ENCODE results near the gene UBR4. TPM values are rescaled to one million over a fixed set of nuclear protein-coding genes. Genes with fewer than 3 reads are reported as not detected.

Gene UBR4
- total RNA-seq, 2 experiments from 2014 or later, result 98.6 to 101 TPM

DNA sequence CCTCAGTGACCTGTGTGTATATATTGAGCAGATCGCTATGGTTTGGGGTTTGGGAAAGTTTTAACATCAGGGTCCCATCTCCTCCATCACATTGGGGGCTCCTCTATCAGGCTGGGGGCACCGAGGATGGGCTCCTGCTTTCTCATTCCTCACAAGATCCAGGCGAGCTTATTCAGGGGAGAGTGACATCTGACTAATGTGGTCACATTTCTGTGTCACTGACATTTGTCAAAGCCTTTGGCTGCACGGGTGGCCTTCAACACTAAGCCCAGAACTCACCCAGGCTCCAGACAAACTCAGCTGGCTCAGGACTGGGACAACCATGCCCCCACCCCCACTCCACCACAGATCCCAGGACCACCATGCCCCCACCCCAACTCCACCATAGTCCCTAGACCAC, 150.3 kb downstream of the UBR4 start:
- no peak for DNase-seq
- Mint-ChIP-seq H3K9me3 (peaks cover 11% of the 10 kb centered on the region), H3K27ac (no peak overlapping the region), H3K4me3 (no peak overlapping the region), H3K4me1 (peaks cover 3% of the 10 kb centered on the region), H3K27me3 (peaks cover 24% of the 10 kb centered on the region), H3K36me3 (ENCODE audit: low read depth) (peaks cover 9% of the 10 kb centered on the region)
- POLR2A ChIA-PET, result no interaction called here
- CTCF ChIA-PET, result no interaction called here

DNA sequence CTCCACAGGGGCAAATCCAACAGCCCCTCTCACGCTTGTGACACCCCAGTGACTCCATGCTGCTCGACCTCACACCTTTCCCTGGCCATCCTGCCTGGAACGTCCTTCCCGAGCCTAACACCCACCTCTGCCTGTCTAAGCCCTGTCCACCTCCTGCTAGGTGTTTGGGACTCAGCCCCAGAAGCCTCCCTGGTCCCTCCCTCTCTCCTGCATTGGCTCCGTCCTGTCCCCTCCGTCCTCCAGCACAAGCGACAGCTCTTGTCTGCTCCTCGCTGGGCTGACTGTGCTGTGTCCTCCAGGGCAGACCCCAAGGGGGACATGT, 151.6 kb downstream of the UBR4 start:
- Mint-ChIP-seq H3K27me3 (peaks cover 34% of the 10 kb centered on the region), H3K4me3 (no peak overlapping the region), H3K27ac (no peak overlapping the region), H3K9me3 (peaks cover 11% of the 10 kb centered on the region), H3K4me1 (peaks cover 3% of the 10 kb centered on the region), H3K36me3 (ENCODE audit: low read depth) (peaks cover 9% of the 10 kb centered on the region)
- POLR2A ChIA-PET, result no interaction called here
- DNase-seq, result no peak
- CTCF ChIA-PET, result no interaction called here

DNA sequence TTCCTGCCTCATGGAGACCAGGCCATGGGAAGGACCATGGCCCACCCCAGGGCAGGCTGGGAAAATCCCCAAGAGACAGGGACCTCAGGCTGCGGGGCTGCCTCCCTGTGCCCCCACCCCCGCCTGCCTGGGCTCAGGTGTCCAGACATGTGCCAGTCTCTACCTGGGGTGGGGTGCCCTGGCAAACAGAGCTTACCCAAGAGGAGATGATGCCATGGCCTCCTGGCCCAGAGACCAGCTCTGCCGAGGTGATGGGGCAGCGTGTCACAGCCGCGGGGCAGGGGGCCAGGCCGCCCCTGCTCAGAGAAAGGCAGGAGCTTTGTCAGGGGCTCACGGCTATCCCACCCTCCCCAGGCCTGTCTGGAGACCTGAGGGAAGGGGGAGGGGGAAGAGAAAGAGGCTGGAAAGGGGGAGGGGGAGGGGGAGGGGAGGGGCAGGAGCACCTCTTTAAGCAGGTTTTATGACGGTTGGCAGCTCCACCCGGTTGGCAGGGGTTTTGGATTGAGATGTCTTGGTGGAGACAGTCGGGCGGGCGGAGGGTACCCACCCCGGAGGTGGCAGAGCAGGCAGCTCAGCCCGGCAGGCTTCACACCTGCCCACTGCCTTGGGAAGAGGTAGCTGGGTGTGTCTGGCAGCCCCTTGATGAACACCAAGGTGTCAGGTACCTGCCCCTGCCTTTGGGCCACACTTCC, 152.1 kb downstream of the UBR4 start:
- POLR2A ChIA-PET, result no interaction called here
- H3K9me3 Mint-ChIP-seq, result peaks cover 11% of the 10 kb centered on the region
- H3K27ac Mint-ChIP-seq, result no peak overlapping the region
- peaks cover 9% of the 10 kb centered on the region for H3K36me3 Mint-ChIP-seq (ENCODE audit: low read depth)
- no peak for DNase-seq
- peaks cover 3% of the 10 kb centered on the region for H3K4me1 Mint-ChIP-seq
- peaks cover 34% of the 10 kb centered on the region for H3K27me3 Mint-ChIP-seq
- H3K4me3 Mint-ChIP-seq, result no peak overlapping the region
- CTCF ChIA-PET, result no interaction called here

DNA sequence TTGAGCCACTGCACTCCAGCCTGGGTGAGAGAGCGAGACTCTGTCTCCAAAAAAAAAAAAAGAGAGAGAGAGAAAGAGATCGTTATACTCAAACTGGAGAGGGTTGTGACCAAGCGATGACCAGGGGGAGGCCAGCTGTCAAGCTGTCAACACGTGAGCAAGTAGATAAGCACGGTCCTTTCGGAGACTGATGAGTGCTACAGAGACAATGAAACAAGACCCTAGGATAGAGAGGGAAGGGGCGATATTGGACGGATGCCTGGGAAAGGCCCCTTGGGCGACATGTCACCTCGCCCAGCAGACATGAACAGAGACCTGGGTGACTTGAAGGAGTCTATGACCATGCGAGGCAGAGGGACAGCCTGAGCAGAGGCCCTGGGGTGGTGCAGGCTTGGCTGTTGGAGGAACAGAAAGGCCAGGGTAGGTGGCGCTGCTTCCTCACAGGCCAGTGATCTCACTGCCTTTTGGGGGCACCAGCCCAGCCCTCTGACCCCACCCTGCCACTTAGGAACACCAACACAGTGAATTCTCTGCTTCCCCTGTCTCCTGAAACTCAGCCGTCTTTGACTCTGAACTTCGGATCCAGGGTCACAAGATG, 152.8 kb downstream of the UBR4 start:
- Mint-ChIP-seq H3K4me1 (peaks cover 3% of the 10 kb centered on the region), H3K27me3 (peaks cover 37% of the 10 kb centered on the region), H3K9me3 (peaks cover 11% of the 10 kb centered on the region), H3K27ac (no peak overlapping the region), H3K36me3 (ENCODE audit: low read depth) (peaks cover 9% of the 10 kb centered on the region), H3K4me3 (no peak overlapping the region)
- DNase-seq, result no peak
- ChIA-PET POLR2A (no interaction called here), CTCF (no interaction called here)

DNA sequence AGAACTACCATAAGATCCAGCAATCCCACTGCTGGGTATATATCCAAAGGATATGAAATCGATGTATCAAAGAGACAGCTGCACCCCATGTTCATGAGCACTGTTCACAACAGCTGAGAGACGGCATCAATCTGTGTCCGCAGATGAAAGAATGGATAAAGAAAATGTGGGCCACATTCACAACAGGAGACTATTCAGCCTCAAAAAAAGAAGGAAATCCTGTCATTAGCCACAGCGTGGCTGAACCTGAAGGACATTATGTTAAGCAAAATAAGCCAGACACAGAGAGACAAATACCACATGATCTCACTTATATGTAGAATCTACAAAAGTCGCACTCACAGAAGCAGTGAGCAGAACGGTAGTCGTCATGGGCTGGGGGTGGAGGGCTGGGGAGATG, 154.4 kb downstream of the UBR4 start:
- Mint-ChIP-seq H3K36me3 (ENCODE audit: low read depth) (no peaks in the 10 kb centered on the region), H3K27me3 (peaks cover 37% of the 10 kb centered on the region), H3K4me1 (no peaks in the 10 kb centered on the region), H3K9me3 (no peaks in the 10 kb centered on the region), H3K27ac (no peak overlapping the region), H3K4me3 (no peak overlapping the region)
- ChIA-PET POLR2A (no interaction called here), CTCF (interaction anchor here (0.7 kb wide), 1 partner anchor 143 kb away, joined by 3 read pairs; no protein-coding TSS in a partner anchor)
- no peak for DNase-seq

DNA sequence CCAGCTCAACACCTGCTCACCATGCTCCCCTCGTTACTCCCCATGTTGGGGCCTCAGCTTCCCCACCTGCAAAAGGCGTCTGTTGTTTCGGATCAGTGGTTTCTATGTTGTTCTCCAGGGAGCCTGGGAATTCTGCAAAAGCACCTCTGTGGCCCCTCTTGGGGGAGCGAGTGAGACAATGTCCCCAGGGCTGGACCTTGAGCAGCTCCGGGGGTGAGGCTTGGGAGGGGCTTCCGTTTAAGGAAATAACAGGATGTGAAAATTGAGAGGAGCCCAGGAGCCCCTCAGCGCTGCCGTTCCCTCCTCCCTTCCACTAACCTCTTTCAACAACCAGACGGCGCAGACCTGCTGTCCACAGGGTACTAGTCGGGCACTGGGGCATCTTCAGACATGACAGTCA, 155.1 kb downstream of the UBR4 start:
- H3K9me3 Mint-ChIP-seq, result no peaks in the 10 kb centered on the region
- H3K27me3 Mint-ChIP-seq, result peaks cover 37% of the 10 kb centered on the region
- H3K27ac Mint-ChIP-seq, result no peak overlapping the region
- no peak overlapping the region for H3K4me3 Mint-ChIP-seq
- no peaks in the 10 kb centered on the region for H3K4me1 Mint-ChIP-seq
- no peak for DNase-seq
- POLR2A ChIA-PET, result no interaction called here
- no peaks in the 10 kb centered on the region for H3K36me3 Mint-ChIP-seq (ENCODE audit: low read depth)
- CTCF ChIA-PET, result no interaction called here

DNA sequence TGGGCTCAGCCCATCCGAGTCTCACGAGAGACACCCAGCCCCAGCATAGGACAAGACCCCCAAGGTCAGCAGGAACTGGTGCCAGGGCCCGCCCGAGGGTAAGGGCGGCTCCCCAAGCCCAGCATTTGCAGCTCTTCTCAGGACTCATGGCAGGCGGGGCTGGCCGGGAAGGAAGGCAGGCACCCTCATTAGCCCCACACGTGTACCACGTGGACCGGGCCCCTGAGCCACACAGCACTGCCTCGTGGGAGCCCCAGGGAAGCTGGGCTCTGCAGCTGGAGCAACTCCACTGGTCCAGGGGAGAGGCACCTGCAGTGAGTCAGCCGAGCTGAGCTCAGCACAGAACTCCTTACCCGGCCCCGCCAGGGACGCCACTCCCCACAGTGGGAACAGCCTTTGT, 155.8 kb downstream of the UBR4 start:
- Mint-ChIP-seq H3K4me1 (no peaks in the 10 kb centered on the region), H3K36me3 (ENCODE audit: low read depth) (no peaks in the 10 kb centered on the region), H3K27me3 (peaks cover 37% of the 10 kb centered on the region), H3K9me3 (no peaks in the 10 kb centered on the region), H3K27ac (no peak overlapping the region), H3K4me3 (no peak overlapping the region)
- DNase-seq, result no peak
- POLR2A ChIA-PET, result no interaction called here
- CTCF ChIA-PET, result no interaction called here

DNA sequence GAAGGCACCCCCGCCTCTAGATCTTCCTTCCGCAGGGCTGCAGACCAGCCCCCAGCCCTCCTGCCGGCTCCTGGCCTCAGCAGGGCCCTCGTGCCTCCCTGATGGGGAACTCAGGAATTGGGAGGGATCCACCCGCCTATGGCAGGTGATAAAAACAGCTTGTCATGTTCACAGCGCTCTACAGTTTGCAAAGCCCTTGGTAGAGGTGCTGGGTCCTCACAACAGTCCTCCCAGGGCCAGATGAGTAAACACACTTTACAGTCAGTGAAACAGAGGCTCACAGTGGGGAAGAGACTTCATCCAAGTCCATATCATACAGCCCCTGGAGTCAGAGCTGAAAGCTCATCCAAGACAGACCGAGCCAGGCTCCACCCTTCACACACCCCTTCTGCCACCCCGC, 156.6 kb downstream of the UBR4 start:
- Mint-ChIP-seq H3K4me3 (no peak overlapping the region), H3K27me3 (peaks cover 35% of the 10 kb centered on the region), H3K4me1 (no peaks in the 10 kb centered on the region), H3K9me3 (no peaks in the 10 kb centered on the region), H3K27ac (no peak overlapping the region), H3K36me3 (ENCODE audit: low read depth) (no peaks in the 10 kb centered on the region)
- POLR2A ChIA-PET, result no interaction called here
- no peak for DNase-seq
- CTCF ChIA-PET, result no interaction called here

DNA sequence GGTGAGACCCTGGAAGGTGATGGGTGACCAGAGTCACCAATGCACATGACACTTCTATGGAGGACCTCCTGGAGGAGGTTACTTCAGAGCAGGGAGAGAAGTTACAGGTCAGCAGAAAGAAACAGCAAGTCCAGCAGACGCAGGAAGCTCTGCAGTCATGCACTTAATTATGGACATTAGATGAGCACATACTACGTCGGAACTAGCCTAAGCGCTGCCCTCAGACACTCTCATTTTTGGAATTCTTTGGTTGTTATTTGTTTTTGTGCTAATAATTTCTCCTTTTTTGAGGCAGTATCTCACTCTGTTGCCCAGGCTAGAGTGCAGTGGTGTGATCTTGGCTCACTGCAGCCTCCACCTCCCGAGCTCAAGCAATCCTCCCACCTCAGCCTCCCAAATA, 160.3 kb downstream of the UBR4 start:
- DNase-seq, result no peak
- Mint-ChIP-seq H3K27me3 (peaks cover 17% of the 10 kb centered on the region), H3K4me1 (no peaks in the 10 kb centered on the region), H3K36me3 (ENCODE audit: low read depth) (no peaks in the 10 kb centered on the region), H3K4me3 (no peak overlapping the region), H3K27ac (no peak overlapping the region), H3K9me3 (no peaks in the 10 kb centered on the region)
- ChIA-PET POLR2A (no interaction called here), CTCF (interaction anchor here (1.2 kb wide), 1 partner anchor 25 kb away, joined by 4 read pairs; no protein-coding TSS in a partner anchor)

DNA sequence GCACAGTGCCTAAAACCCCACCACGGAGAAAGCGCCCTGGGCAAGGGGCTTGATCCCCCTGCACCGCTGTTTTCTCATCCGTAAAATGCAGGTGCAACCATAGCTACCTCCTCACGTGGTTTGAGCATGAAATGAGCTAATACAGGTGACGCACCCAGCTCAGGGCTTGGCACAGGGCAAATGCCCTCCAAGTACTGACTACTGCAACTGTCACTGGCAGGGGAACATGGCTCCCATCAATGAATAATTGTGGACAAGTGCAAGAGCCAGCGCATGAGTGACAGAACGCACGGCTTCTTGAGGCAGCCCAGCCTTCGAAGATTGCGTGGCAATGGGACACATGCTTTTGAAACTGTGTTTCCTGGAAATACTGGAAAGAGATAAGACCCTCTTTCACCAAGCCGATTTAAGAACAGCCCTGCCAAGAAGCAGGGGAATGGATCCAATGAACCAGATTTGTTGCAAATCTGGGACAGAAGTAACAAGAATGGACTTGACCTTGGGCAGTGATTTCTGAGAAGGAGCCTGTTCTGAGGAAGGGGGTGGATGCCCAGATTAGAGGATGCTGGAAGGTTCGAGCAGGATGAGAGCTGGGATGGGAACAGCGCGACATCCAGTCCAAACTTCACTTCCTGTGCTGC, 160.8 kb downstream of the UBR4 start:
- POLR2A ChIA-PET, result interaction anchor here (0.6 kb wide), 1 partner anchor 44 kb away, joined by 3 read pairs; no protein-coding TSS in a partner anchor
- H3K27me3 Mint-ChIP-seq, result peaks cover 15% of the 10 kb centered on the region
- H3K4me3 Mint-ChIP-seq, result no peak overlapping the region
- H3K9me3 Mint-ChIP-seq, result no peaks in the 10 kb centered on the region
- H3K4me1 Mint-ChIP-seq, result no peaks in the 10 kb centered on the region
- DNase-seq, result no peak
- no peaks in the 10 kb centered on the region for H3K36me3 Mint-ChIP-seq (ENCODE audit: low read depth)
- CTCF ChIA-PET, result interaction anchor here (1.2 kb wide), 1 partner anchor 25 kb away, joined by 4 read pairs; no protein-coding TSS in a partner anchor
- H3K27ac Mint-ChIP-seq, result no peak overlapping the region

DNA sequence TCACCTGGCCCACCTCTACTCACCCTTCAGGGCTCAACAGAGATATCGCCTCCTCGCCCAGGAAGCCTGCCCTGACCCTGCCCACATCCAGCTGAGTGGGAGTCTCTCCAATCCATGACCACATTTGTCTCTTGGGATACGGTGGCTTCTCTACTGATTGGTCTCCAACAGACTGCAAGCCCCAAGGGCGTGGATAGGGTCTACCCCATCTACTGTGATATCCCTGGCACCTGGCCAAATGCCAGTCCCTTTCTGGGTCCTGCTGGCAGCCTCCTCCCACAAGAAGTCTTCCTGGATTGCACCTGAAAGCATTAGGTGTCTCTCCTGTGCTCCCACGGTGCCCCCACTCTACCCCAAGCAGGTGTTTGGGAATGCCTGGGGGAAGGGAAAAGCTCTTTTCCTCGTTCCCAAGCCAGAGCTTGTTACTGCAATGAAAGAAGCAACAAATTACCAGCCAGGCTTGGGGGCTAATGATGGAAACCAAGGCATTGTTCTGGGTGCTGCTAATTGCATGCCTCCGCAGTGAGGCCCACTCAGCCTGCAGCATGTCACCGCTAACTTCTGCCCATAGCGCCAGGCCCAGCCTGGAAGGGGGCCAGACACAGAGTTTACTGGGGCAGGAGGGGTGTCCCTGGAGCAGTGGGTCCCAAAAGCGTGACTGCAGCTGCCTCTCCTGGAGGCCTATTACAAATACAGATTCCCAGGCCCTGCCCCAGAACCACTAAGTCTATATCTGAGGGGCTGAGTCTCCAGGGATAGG, 162.9 kb downstream of the UBR4 start:
- no peaks in the 10 kb centered on the region for H3K9me3 Mint-ChIP-seq
- CTCF ChIA-PET, result interaction anchor here (0.6 to 1.0 kb wide), 3 partner anchors 135 to 534 kb away, joined by 3 to 4 read pairs (median 3); no protein-coding TSS in a partner anchor
- no peak overlapping the region for H3K4me3 Mint-ChIP-seq
- H3K4me1 Mint-ChIP-seq, result no peaks in the 10 kb centered on the region
- peaks cover 8% of the 10 kb centered on the region for H3K27me3 Mint-ChIP-seq
- no peak overlapping the region for H3K27ac Mint-ChIP-seq
- POLR2A ChIA-PET, result no interaction called here
- no peaks in the 10 kb centered on the region for H3K36me3 Mint-ChIP-seq (ENCODE audit: low read depth)
- DNase-seq, result no peak

DNA sequence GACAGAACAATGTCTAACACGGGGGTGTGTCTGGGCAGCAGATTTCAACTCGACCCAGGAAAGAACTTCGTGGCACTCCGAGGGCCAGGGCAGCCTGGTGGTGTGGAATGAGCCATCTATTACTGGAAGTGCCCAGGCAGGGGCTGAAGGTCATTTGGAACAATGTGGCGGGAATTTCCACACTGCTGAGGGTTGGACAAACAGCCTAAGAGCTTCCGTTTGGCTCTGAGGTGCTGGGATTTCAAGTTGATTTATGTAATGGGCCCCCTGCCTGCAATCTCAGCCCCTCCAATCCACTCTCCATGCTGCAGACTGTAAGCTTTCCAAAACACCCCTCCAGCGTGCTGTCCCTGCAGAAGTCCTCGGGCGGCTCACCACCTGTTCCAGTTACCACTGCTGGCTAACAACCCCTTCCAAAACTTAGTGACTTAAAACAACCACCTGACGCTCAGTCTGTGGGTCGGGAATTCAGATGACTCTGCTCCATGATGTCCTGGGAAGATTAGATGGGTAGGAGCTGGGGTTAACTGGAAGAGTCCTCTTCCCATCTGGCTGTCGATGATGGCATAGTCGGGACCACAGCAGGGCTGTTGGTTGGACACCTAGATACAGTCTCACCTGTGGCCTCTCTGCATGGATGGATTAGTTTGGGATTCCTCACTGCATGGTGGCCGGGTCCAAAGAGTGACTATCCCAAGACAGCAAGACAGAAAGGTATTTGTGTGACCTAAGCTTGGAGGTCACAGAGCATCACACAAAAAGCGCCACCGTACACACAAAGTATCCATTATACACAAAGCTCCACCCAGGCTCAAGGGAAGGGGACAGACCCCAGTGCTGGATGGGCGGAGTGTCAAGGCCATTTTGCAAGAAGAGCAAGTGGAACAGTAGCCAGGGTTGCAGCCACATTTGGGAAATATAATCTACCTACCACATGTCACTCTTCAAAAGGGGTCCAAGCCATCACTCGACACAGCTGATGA, 163.9 kb downstream of the UBR4 start:
- H3K27me3 Mint-ChIP-seq, result peaks cover 14% of the 10 kb centered on the region
- CTCF ChIA-PET, result no interaction called here
- POLR2A ChIA-PET, result no interaction called here
- H3K9me3 Mint-ChIP-seq, result no peaks in the 10 kb centered on the region
- no peak overlapping the region for H3K27ac Mint-ChIP-seq
- no peaks in the 10 kb centered on the region for H3K4me1 Mint-ChIP-seq
- DNase-seq, result no peak
- no peak overlapping the region for H3K4me3 Mint-ChIP-seq
- H3K36me3 Mint-ChIP-seq (ENCODE audit: low read depth), result no peaks in the 10 kb centered on the region
